ENCODE data around the gene PLEKHA3.

GRCh38 chr2:178517496-178517895, 37.2 kb downstream of the PLEKHA3 start:
- no peak for TF ChIP-seq CTCF (IDR thresholded peaks at IDR 0.05; ENCODE audit: low read depth, low read length)
- TF ChIP-seq POLR2A (IDR thresholded peaks at IDR 0.05; ENCODE audit: extremely low read depth, insufficient read length): no peak

All from NB4 (cell line).